Transverse colon (tissue), 4 donors: ENCODE measurements around the gene ENOPH1. TPM values are rescaled to one million over a fixed set of nuclear protein-coding genes. Genes with fewer than 3 reads are reported as not detected.

Experiments
- DNase-seq: peaks from one replicate; pipeline ENCODE4 v3.0.0-alpha.2; 2019
- H3K27ac ChIP-seq, 4 donors: fragments of 200-600 bp; sonication (generic); 2 replicates each; pipeline ENCODE4 v1.5.1; 2016 to 2018; ENCODE audit warnings: inconsistent platforms in 4 of 4
- H3K27me3 ChIP-seq: fragments of 200-600 bp; sonication (generic); 2 replicates; pipeline ENCODE4 v1.5.1; 2017; ENCODE audit warnings: inconsistent platforms
- H3K36me3 ChIP-seq, 4 donors: fragments of 200-600 bp; sonication (generic); 2 replicates each; pipeline ENCODE4 v1.5.1; 2017 to 2019; ENCODE audit warnings: inconsistent platforms in 4 of 4
- H3K4me1 ChIP-seq, 4 donors: fragments of 200-600 bp; sonication (generic); 2 replicates each; pipeline ENCODE4 v1.5.1; 2017 to 2020; ENCODE audit warnings: inconsistent platforms in 4 of 4
- H3K4me3 ChIP-seq, 4 donors: fragments of 200-600 bp; sonication (generic); 1 replicate in 1 of 4; 2 replicates in 3 of 4; pipeline versions ENCODE4 v1.5.1 to v1.6.1; 2017 to 2019; ENCODE audit warnings: inconsistent platforms in 4 of 4
- H3K9me3 ChIP-seq, 2 donors: fragments of 200-600 bp; sonication (generic); 2 replicates each; pipeline ENCODE4 v1.5.1; 2017 to 2019; ENCODE audit warnings: inconsistent platforms in 2 of 2
- CTCF ChIP-seq, 5 experiments: fragments of 200-600 bp in 3 of 5; fragments of 450-650 bp in 2 of 5; sonication (generic) in 3 of 5; IDR thresholded peaks; 1 replicate in 2 of 5; 2 replicates in 3 of 5; pipeline ENCODE4 v1.5.1; 2016 to 2017; ENCODE audit warnings: antibody characterized with exemption in 5 of 5, inconsistent platforms in 3 of 5, mild to moderate bottlenecking in 2 of 5, moderate library complexity in 1 of 5
- EP300 ChIP-seq: sonication (generic); formaldehyde crosslinking; IDR thresholded peaks from one replicate; pipeline ENCODE4 v1.6.1; 2017; ENCODE audit warnings: antibody characterized with exemption, low read depth
- POLR2A ChIP-seq: fragments of 450-650 bp; IDR thresholded peaks from one replicate; pipeline ENCODE4 v1.6.1; 2016; ENCODE audit warnings: antibody characterized with exemption, mild to moderate bottlenecking, moderate library complexity
- POLR2AphosphoS5 ChIP-seq, 3 donors: sonication (generic); formaldehyde crosslinking; IDR thresholded peaks; one replicate each; pipeline ENCODE4 v1.6.1; 2016; ENCODE audit warnings: antibody characterized with exemption in 3 of 3
- WGBS, 2 donors: methylation state at CpG; one replicate each; pipeline ENCODE4 v1.1.5; 2018; ENCODE audit warnings: low coverage in 1 of 2; 5-methylcytosine and 5-hydroxymethylcytosine counted together
- in situ Hi-C, 4 donors: fragments of 200-750 bp; cut with MboI; loops; one replicate each; pipeline versions ENCODE4 v1.15.0 to v1.15.1; 2017; ENCODE audit warnings: low sequenced_read_pairs in 3 of 4, low pct_ligation_motif_present in 1 of 4, low pct_unique_long_range_greater_than_20kb in 1 of 4
- intact Hi-C: fragments of 100-400 bp; cut with DNase I; formaldehyde crosslinking; loops from one replicate; pipeline ENCODE4 v1.15.1; 2023; ENCODE audit warnings: low total_unique reads
- total RNA-seq, 4 donors: library from RNA; depleted of rRNA; stranded (reverse); fragments of >200 nt; gene quantifications; one replicate each; pipeline ENCODE4 v1.1.0, GENCODE V29; 2016

Gene ENOPH1
- total RNA-seq, 4 donors from 2014 or later, result 0.75 to 21.5 (median 15.8) TPM

GRCh38 chr4:82493721-82494425 lies 63.5 kb downstream of the ENOPH1 start:
- H3K9me3 ChIP-seq, result no peaks in the 10 kb centered on the region
- no peaks in the 10 kb centered on the region for H3K36me3 ChIP-seq
- 58 to 76% methylated on average over 2 of the region's 2 CpGs for WGBS, 2 donors
- TF ChIP-seq CTCF (IDR thresholded peaks at IDR 0.05) (no peak), POLR2A (no peak), POLR2AphosphoS5 (IDR thresholded peaks at IDR 0.05) (no peak), EP300 (no peak)
- H3K27me3 ChIP-seq, result no peaks in the 10 kb centered on the region
- H3K4me3 ChIP-seq, result no peak overlapping the region
- no peak overlapping the region for H3K27ac ChIP-seq
- no peaks in the 10 kb centered on the region for H3K4me1 ChIP-seq
- no peak for DNase-seq
- intact Hi-C loops (no loop called here), in situ Hi-C loops (no loop called here)

- intact Hi-C loops, result no loop called here
- H3K36me3 ChIP-seq, result no peaks in the 10 kb centered on the region
- no peak overlapping the region for H3K4me3 ChIP-seq
- in situ Hi-C loops, result no loop called here
- no peak for DNase-seq
- no peaks in the 10 kb centered on the region for H3K4me1 ChIP-seq
- H3K27me3 ChIP-seq, result no peaks in the 10 kb centered on the region
- no peaks in the 10 kb centered on the region for H3K9me3 ChIP-seq
- TF ChIP-seq POLR2AphosphoS5 (IDR thresholded peaks at IDR 0.05) (no peak), EP300 (no peak), CTCF (IDR thresholded peaks at IDR 0.05) (no peak), POLR2A (no peak)
- WGBS, 2 donors, result 81 to 87% methylated on average over 4 of the region's 4 CpGs
- no peak overlapping the region for H3K27ac ChIP-seq
Observed at GRCh38 chr4:82495666-82496065, 65.3 kb downstream of the ENOPH1 start.

GRCh38 chr4:82496349-82496748 lies 66.0 kb downstream of the ENOPH1 start:
- intact Hi-C loops, result no loop called here
- Histone ChIP-seq H3K9me3 (no peaks in the 10 kb centered on the region), H3K36me3 (no peaks in the 10 kb centered on the region), H3K27ac (no peak overlapping the region), H3K4me3 (no peak overlapping the region), H3K27me3 (no peaks in the 10 kb centered on the region), H3K4me1 (no peaks in the 10 kb centered on the region)
- TF ChIP-seq POLR2A, result no peak
- TF ChIP-seq CTCF (IDR thresholded peaks at IDR 0.05), result no peak
- TF ChIP-seq EP300, result no peak
- no peak for TF ChIP-seq POLR2AphosphoS5 (IDR thresholded peaks at IDR 0.05)
- no peak for DNase-seq
- in situ Hi-C loops, result no loop called here
- 82 to 87% methylated on average over 2 of the region's 2 CpGs for WGBS, 2 donors

GRCh38 chr4:82499738-82500434 lies 69.5 kb downstream of the ENOPH1 start:
- no peaks in the 10 kb centered on the region for H3K27me3 ChIP-seq
- DNase-seq, result no peak
- H3K4me3 ChIP-seq, result no peak overlapping the region
- no peaks in the 10 kb centered on the region for H3K36me3 ChIP-seq
- intact Hi-C loops, result no loop called here
- H3K9me3 ChIP-seq, result no peaks in the 10 kb centered on the region
- H3K4me1 ChIP-seq, result no peaks in the 10 kb centered on the region
- TF ChIP-seq POLR2AphosphoS5 (IDR thresholded peaks at IDR 0.05), result no peak
- TF ChIP-seq CTCF (IDR thresholded peaks at IDR 0.05), result no peak
- in situ Hi-C loops, result no loop called here
- no peak overlapping the region for H3K27ac ChIP-seq
- 81 to 86% methylated on average over 6 of the region's 6 CpGs for WGBS, 2 donors
